ENCODE data around the gene ZSCAN30.

Gene ZSCAN30

DNA sequence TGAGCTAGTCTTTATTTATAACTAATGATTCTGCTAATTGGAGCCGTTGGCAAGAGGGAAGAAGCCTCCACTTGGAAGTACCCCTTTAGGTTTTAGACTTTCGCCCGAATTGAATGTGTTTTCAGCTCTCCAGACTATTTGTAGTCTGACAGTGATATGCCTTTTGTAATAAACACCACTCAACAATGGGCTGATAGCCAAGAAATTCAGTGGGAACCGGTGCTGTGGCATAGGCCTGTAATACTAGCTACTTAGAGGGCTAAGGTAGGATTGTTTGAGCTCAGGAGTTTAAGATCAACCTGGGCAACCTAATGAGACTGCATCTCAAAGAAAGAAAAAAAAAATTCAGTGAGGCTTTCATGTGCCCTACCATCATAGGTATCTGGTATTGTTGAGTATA lies 13.6 kb upstream of the ZSCAN30 start:
- H3K4me3 ChIP-seq (ENCODE audit: low read depth, low read length), result no peak overlapping the region
- TF ChIP-seq, protein P1, sequence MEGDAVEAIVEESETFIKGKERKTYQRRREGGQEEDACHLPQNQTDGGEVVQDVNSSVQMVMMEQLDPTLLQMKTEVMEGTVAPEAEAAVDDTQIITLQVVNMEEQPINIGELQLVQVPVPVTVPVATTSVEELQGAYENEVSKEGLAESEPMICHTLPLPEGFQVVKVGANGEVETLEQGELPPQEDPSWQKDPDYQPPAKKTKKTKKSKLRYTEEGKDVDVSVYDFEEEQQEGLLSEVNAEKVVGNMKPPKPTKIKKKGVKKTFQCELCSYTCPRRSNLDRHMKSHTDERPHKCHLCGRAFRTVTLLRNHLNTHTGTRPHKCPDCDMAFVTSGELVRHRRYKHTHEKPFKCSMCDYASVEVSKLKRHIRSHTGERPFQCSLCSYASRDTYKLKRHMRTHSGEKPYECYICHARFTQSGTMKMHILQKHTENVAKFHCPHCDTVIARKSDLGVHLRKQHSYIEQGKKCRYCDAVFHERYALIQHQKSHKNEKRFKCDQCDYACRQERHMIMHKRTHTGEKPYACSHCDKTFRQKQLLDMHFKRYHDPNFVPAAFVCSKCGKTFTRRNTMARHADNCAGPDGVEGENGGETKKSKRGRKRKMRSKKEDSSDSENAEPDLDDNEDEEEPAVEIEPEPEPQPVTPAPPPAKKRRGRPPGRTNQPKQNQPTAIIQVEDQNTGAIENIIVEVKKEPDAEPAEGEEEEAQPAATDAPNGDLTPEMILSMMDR (IDR thresholded peaks at IDR 0.05; ENCODE audit: control insufficient read depth, extremely low read depth, insufficient read depth), result no peak
- DNase-seq (ENCODE audit: low read depth), result no peak

DNA sequence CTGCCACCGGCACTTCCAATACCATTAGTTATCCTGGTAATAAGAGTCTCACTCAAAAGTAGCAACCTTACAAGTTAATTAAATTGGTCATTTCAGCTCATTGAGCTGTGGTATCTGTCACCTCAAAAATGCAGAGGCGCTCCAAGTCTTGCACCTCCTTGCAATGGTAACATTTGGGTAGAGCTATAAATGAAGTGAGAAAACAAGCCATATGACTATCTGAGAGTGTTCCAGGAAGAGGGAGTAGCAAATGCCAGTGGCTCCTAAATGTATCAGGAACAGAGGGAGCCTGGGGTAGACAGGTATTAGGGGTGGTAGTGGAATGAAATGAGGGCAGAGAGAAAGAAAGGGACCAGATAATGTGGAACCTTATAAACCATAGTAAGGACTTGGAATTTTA lies 6.0 kb upstream of the ZSCAN30 start:
- no peak for DNase-seq (ENCODE audit: low read depth)
- H3K4me3 ChIP-seq (ENCODE audit: low read depth, low read length), result no peak overlapping the region
- TF ChIP-seq, protein P1 (IDR thresholded peaks at IDR 0.05; ENCODE audit: control insufficient read depth, extremely low read depth, insufficient read depth), result no peak

DNA sequence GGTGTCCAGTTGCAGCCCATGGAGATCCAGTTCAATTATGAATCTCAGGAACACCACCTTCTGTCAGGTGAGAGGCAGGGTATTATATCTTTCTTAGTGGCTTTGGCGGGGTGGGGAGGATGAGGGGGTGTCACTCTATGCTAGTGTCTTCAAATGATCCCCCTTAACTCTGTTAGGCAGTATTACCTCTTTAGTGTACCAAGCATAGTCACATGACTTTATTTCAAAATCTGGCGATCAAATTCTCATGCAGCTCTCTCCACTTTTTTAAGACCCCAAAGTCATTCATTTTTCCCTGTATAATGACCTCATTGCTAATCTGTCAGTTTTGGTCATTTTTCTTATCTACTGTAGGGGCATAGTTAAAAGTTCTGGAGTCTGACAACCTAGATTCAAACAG lies 1.1 kb upstream of the ZSCAN30 start:
- DNase-seq (ENCODE audit: low read depth), result no peak
- TF ChIP-seq, protein P1 (IDR thresholded peaks at IDR 0.05; ENCODE audit: control insufficient read depth, extremely low read depth, insufficient read depth), result no peak
- H3K4me3 ChIP-seq (ENCODE audit: low read depth, low read length), result peak overlapping the region; percentile 74

DNA sequence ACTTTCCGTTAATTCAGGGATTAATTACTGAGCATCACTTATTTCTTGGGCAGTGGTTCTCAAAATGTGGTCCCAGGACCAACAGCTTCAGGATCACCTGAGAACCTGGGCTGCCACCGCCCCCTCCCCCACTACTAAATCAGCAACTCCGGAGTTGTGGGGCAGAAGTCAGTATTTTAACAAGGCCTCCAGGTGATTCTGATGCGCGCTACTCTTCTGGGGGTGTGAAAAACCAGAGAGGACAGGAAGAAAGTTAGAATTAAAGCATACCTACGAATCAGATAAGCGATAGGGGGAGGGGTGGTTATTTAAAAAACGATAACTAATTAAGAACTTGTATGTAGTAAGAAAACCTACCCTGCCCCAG lies 319 bp downstream of the ZSCAN30 start:
- TF ChIP-seq, protein P1 (IDR thresholded peaks at IDR 0.05; ENCODE audit: control insufficient read depth, extremely low read depth, insufficient read depth), result no peak
- H3K4me3 ChIP-seq (ENCODE audit: low read depth, low read length), result peak overlapping the region; percentile 74
- no peak for DNase-seq (ENCODE audit: low read depth)

DNA sequence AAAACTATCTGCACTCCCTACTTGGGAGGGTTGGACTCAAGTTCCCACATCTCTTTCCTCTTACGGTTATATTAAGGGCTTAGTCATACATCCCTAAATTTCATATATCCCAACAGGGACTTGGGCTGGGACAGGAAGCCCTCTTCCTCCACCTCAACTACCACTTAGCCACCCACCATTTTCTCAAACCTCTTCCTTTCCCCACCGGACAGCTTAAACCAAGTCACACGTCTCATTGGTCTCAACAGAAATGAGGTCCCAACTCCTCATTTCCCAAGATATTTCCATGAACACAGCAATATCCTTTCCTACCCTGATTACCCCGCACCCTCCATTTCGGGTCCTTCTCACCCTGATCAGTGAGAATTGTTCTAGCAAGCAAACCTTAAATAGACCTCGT lies 736 bp downstream of the ZSCAN30 start:
- H3K4me3 ChIP-seq (ENCODE audit: low read depth, low read length), result peak overlapping the region; percentile 74
- TF ChIP-seq, protein P1 (IDR thresholded peaks at IDR 0.05; ENCODE audit: control insufficient read depth, extremely low read depth, insufficient read depth), result no peak
- no peak for DNase-seq (ENCODE audit: low read depth)

DNA sequence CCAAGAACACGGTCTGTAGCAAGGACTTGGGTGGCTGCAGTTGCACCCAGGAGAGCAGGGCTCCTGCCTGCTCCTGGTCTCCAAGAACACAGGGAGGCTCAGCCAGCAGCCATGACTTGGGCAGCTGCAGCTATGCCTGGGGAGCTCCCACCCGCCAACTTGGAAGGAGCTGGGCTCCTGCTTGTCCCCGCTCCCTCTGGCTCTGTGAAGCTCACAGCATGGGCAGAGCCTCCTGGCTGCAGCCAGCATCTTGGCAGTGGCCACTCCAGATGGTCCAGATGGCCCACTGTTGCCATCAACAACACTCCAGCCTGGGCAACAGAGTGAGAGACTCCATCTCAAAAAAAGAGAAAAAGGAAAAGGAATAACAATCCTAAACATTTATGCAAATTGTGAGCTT lies 5.2 kb downstream of the ZSCAN30 start:
- TF ChIP-seq, protein P1 (IDR thresholded peaks at IDR 0.05; ENCODE audit: control insufficient read depth, extremely low read depth, insufficient read depth), result no peak
- H3K4me3 ChIP-seq (ENCODE audit: low read depth, low read length), result no peak overlapping the region
- no peak for DNase-seq (ENCODE audit: low read depth)

DNA sequence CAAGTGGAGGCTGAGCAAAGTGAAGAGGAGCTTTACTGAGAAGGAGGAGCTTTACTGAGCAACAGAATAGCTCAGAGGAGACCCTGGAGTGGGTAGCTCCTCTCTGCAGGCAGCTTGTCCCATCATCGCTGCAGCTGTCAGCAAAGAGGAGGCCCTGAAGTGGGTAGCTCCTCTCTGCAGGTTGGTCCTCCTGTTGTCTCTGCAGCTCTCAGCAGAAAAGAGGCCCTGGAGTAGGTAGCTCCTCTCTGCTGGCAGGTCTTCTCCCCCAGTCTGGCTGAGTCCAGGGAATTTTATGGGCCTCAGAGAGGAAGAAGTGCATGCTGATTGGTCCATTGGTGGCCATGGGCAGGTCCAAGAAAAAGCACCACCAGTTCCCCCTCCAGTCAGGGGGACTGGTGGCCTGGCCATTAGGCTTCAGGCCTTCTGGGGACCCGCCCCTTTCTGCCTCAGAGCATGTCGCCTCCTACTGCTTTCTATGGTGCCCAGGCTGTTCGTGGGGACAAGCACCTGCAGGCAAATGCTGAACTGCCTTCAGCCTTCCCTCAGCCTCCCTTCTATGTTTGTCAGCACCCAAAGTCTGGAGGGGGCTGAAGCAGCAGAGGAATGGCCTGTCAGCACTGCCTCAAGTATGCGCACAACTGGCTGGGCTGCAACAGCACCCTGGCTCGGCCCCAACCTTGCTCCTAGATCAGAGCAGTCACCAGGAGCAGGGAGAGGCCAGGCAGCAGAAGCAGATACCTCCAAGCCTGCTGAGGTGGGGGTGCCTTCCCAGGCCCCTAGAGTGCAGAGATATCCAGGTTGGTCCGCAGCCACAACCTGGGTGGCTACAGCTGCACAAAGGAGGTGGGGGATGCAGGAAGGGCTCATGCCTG lies 5.9 kb downstream of the ZSCAN30 start:
- no peak for DNase-seq (ENCODE audit: low read depth)
- TF ChIP-seq, protein P1 (IDR thresholded peaks at IDR 0.05; ENCODE audit: control insufficient read depth, extremely low read depth, insufficient read depth), result no peak
- no peak overlapping the region for H3K4me3 ChIP-seq (ENCODE audit: low read depth, low read length)
